OCI-LY1 (cell line): ENCODE measurements around the gene GFOD2.

Source experiments
- H2AFZ ChIP-seq: fragments of 200-600 bp; sonication (generic), shearing (Covaris generic); 2 replicates; pipeline ENCODE4 v1.6.0; 2014; ENCODE audit warnings: antibody characterized with exemption, mild to moderate bottlenecking, low read length
- H3F3A ChIP-seq: fragments of 200-600 bp; sonication (generic), shearing (Covaris generic); 2 replicates; pipeline ENCODE4 v1.6.0; 2014; ENCODE audit warnings: mild to moderate bottlenecking, antibody characterized with exemption, low read length, moderate library complexity; ENCODE audit not compliant: insufficient read depth
- H3K27ac ChIP-seq: fragments of 200-600 bp; sonication (generic); 2 replicates; pipeline ENCODE4 v1.5.1; 2014; ENCODE audit warnings: low read length, mixed run types, mild to moderate bottlenecking, low read depth; ENCODE audit not compliant: poor library complexity, severe bottlenecking
- H3K27me3 ChIP-seq: fragments of 200-600 bp; sonication (generic); 2 replicates; pipeline ENCODE4 v1.6.0; 2014; ENCODE audit warnings: antibody characterized with exemption, mild to moderate bottlenecking, low read length, moderate library complexity; ENCODE audit not compliant: insufficient read depth
- H3K36me3 ChIP-seq: fragments of 200-600 bp; sonication (generic); 2 replicates; pipeline ENCODE4 v1.6.1; 2014; ENCODE audit warnings: mild to moderate bottlenecking, antibody characterized with exemption, low read length, moderate library complexity, mixed read lengths; ENCODE audit not compliant: insufficient read depth
- H3K4me1 ChIP-seq: fragments of 200-600 bp; sonication (generic); 2 replicates; pipeline ENCODE4 v1.5.1; 2014; ENCODE audit warnings: mild to moderate bottlenecking, low read length, moderate library complexity; ENCODE audit not compliant: insufficient read depth, severe bottlenecking
- H3K4me2 ChIP-seq: fragments of 200-600 bp; sonication (generic), shearing (Covaris generic); 2 replicates; pipeline ENCODE4 v1.6.1; 2014; ENCODE audit warnings: low read length
- H3K4me3 ChIP-seq: fragments of 200-600 bp; sonication (generic); 2 replicates; pipeline ENCODE4 v1.5.1; 2014; ENCODE audit warnings: low read length, low read depth, mild to moderate bottlenecking, mixed read lengths; ENCODE audit not compliant: poor library complexity, severe bottlenecking
- H3K79me2 ChIP-seq: fragments of 200-600 bp; shearing (Covaris generic); 2 replicates; pipeline ENCODE4 v1.6.1; 2016; ENCODE audit warnings: mixed run types, low read length, mixed read lengths; ENCODE audit not compliant: insufficient read depth
- H3K9ac ChIP-seq: fragments of 200-600 bp; sonication (generic), shearing (Covaris generic); 2 replicates; pipeline ENCODE4 v1.6.1; 2014; ENCODE audit warnings: mild to moderate bottlenecking, low read length, mixed read lengths
- H3K9me2 ChIP-seq: fragments of 200-600 bp; sonication (generic), shearing (Covaris generic); 2 replicates; pipeline ENCODE4 v1.6.1; 2014; ENCODE audit warnings: low read depth, mild to moderate bottlenecking, low read length, mixed read lengths
- H3K9me3 ChIP-seq: fragments of 200-600 bp; shearing (Covaris generic); 2 replicates; pipeline ENCODE4 v1.6.1; 2014; ENCODE audit warnings: low read length, mixed read lengths
- H4K20me1 ChIP-seq: fragments of 200-600 bp; sonication (generic), shearing (Covaris generic); 2 replicates; pipeline ENCODE4 v1.6.0; 2016; ENCODE audit warnings: mild to moderate bottlenecking, low read length; ENCODE audit not compliant: insufficient read depth
- EZH2 ChIP-seq: fragments of 200-600 bp; sonication (generic), shearing (Covaris generic); IDR thresholded peaks from 2 replicates; pipeline ENCODE4 v1.8.0; 2017; ENCODE audit warnings: borderline replicate concordance, mixed run types, mild to moderate bottlenecking, antibody characterized with exemption, low read length, moderate library complexity, mixed read lengths
- TF ChIP-seq, protein P1 (sequence below): fragments of 200-600 bp; sonication (generic), shearing (Covaris generic); IDR thresholded peaks from 2 replicates; pipeline ENCODE4 v1.5.1; 2017; ENCODE audit warnings: mild to moderate bottlenecking, antibody characterized with exemption, low read length, moderate library complexity, mixed read lengths

The GFOD2 gene

DNA sequence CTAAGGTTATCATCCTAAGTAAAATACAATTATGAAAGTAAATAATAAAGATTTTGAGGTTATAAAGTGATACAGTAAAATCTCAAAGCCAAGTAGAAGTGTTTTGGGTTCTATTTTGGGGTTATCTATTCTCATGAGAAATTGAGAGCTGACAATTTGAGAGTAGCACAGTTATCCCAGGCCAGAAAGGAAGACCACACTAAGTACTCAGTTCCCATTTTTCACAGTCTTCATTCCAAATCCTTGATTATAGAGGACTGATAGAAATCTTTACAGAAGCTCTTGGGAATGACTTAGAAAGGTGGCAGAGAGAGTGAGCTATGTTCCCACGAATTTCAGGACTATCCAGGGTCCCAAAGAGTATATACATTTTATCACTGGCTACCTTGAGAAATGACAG is 4.6 kb downstream of the GFOD2 start:
- Histone ChIP-seq H3K79me2 (peaks cover 64% of the 10 kb centered on the region), H3K9ac (no peak overlapping the region), H4K20me1 (no peaks in the 10 kb centered on the region)

GRCh38 chr16:67713647-67714273 is 5.4 kb downstream of the GFOD2 start:
- no peaks in the 10 kb centered on the region for H3K27me3 ChIP-seq
- peaks cover 69% of the 10 kb centered on the region for H3K79me2 ChIP-seq
- H3K9me2 ChIP-seq: no peaks in the 10 kb centered on the region

More for the DNA sequence above, 4.6 kb downstream of the GFOD2 start:
- Histone ChIP-seq H3K9me2 (no peaks in the 10 kb centered on the region), H2AFZ (no peak overlapping the region), H3K27me3 (no peaks in the 10 kb centered on the region), H3K4me1 (peaks cover 35% of the 10 kb centered on the region), H3K9me3 (no peaks in the 10 kb centered on the region), H3F3A (no peaks in the 10 kb centered on the region), H3K4me3 (no peak overlapping the region), H3K27ac (no peak overlapping the region), H3K4me2 (no peak overlapping the region), H3K36me3 (peaks cover 12% of the 10 kb centered on the region)
- TF ChIP-seq EZH2: no peak
- TF ChIP-seq, protein P1, sequence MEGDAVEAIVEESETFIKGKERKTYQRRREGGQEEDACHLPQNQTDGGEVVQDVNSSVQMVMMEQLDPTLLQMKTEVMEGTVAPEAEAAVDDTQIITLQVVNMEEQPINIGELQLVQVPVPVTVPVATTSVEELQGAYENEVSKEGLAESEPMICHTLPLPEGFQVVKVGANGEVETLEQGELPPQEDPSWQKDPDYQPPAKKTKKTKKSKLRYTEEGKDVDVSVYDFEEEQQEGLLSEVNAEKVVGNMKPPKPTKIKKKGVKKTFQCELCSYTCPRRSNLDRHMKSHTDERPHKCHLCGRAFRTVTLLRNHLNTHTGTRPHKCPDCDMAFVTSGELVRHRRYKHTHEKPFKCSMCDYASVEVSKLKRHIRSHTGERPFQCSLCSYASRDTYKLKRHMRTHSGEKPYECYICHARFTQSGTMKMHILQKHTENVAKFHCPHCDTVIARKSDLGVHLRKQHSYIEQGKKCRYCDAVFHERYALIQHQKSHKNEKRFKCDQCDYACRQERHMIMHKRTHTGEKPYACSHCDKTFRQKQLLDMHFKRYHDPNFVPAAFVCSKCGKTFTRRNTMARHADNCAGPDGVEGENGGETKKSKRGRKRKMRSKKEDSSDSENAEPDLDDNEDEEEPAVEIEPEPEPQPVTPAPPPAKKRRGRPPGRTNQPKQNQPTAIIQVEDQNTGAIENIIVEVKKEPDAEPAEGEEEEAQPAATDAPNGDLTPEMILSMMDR: no peak

DNA sequence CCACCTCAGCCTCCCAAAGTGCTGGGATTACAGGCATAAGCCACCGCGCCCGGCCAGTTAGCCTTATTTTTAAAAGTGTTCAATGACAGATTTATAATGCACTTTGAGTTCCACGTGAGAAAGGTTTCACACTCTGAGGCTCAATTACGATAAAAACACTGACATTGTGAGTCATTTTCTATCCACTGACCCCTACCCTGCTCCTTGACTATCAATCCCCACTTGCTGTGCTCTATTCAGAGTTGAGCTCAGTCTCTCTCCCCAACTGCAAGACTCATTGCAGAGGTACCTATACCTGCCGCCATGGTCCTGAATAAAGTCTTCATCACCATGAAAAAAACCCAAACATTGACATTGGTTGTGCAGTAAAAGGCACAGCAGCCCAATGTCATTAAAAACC is 8.5 kb downstream of the GFOD2 start:
- H2AFZ ChIP-seq: no peak overlapping the region
- no peaks in the 10 kb centered on the region for H3K9me3 ChIP-seq
- H3K27me3 ChIP-seq: no peaks in the 10 kb centered on the region
- H3K9ac ChIP-seq: no peak overlapping the region
- TF ChIP-seq, protein P1: no peak
- TF ChIP-seq EZH2: no peak
- H3K4me1 ChIP-seq: peaks cover 8% of the 10 kb centered on the region
- H3K36me3 ChIP-seq: peaks cover 12% of the 10 kb centered on the region
- no peaks in the 10 kb centered on the region for H3K9me2 ChIP-seq
- H3F3A ChIP-seq: no peaks in the 10 kb centered on the region
- H3K4me2 ChIP-seq: no peak overlapping the region
- peaks cover 63% of the 10 kb centered on the region for H3K79me2 ChIP-seq
- H3K4me3 ChIP-seq: no peak overlapping the region
- no peaks in the 10 kb centered on the region for H4K20me1 ChIP-seq
- no peak overlapping the region for H3K27ac ChIP-seq

More at GRCh38 chr16:67713647-67714273, 5.4 kb downstream of the GFOD2 start:
- TF ChIP-seq EZH2: no peak
- TF ChIP-seq, protein P1: no peak
- no peaks in the 10 kb centered on the region for H4K20me1 ChIP-seq
- H3F3A ChIP-seq: no peaks in the 10 kb centered on the region
- H3K9ac ChIP-seq: no peak overlapping the region
- H3K4me2 ChIP-seq: no peak overlapping the region
- H2AFZ ChIP-seq: no peak overlapping the region
- H3K4me3 ChIP-seq: no peak overlapping the region
- no peaks in the 10 kb centered on the region for H3K9me3 ChIP-seq
- H3K27ac ChIP-seq: no peak overlapping the region
- H3K4me1 ChIP-seq: peaks cover 35% of the 10 kb centered on the region
- peaks cover 12% of the 10 kb centered on the region for H3K36me3 ChIP-seq
